A204.1 (cell line): ENCODE measurements around the gene UBE2N.
"Not testable (repeated sequence)": the region's sequence is repeated elsewhere in the genome, so short reads cannot be mapped to it uniquely, and the experiment has no call there.

ENCODE experiments used
- FAIRE-seq: peaks from 2 replicates; lab custom pipeline; 2012; peaks lifted over from hg19 to GRCh38; lab: Jason Lieb, UNC

The UBE2N gene

GRCh38 chr12:93442411-93443340 is 929 bp upstream of the UBE2N start:
- FAIRE-seq, result no peak

GRCh38 chr12:93441081-93441616 is 598 bp downstream of the UBE2N start:
- no peak for FAIRE-seq

GRCh38 chr12:93440043-93440835 is 1.5 kb downstream of the UBE2N start:
- FAIRE-seq, result no peak

GRCh38 chr12:93438266-93439050 is 3.3 kb downstream of the UBE2N start:
- no peak for FAIRE-seq

- no peak for FAIRE-seq
Observed at GRCh38 chr12:93434256-93434865, 7.4 kb downstream of the UBE2N start.

GRCh38 chr12:93432031-93432430 is 9.7 kb downstream of the UBE2N start:
- FAIRE-seq, result not testable (repeated sequence)

GRCh38 chr12:93430280-93430679 is 11.5 kb downstream of the UBE2N start:
- FAIRE-seq, result no peak

- FAIRE-seq, result no peak
Observed at GRCh38 chr12:93429852-93430251, 11.9 kb downstream of the UBE2N start.

GRCh38 chr12:93429448-93429847 is 12.3 kb downstream of the UBE2N start:
- FAIRE-seq, result no peak

GRCh38 chr12:93427779-93428564 is 13.8 kb downstream of the UBE2N start:
- no peak for FAIRE-seq

- FAIRE-seq, result no peak
Observed at GRCh38 chr12:93426412-93426805, 15.3 kb downstream of the UBE2N start.

GRCh38 chr12:93425736-93426411 is 15.9 kb downstream of the UBE2N start:
- no peak for FAIRE-seq

GRCh38 chr12:93422050-93422449 is 19.7 kb downstream of the UBE2N start:
- no peak for FAIRE-seq

GRCh38 chr12:93419388-93420034 is 22.2 kb downstream of the UBE2N start:
- peak; percentile 87 for FAIRE-seq

- FAIRE-seq, result no peak
Observed at GRCh38 chr12:93417967-93418480, 23.7 kb downstream of the UBE2N start.

GRCh38 chr12:93415723-93416464 is 25.9 kb downstream of the UBE2N start:
- FAIRE-seq, result no peak

- FAIRE-seq, result no peak
Observed at GRCh38 chr12:93413064-93413463, 28.7 kb downstream of the UBE2N start.

- not testable (repeated sequence) for FAIRE-seq
Observed at GRCh38 chr12:93412396-93412795, 29.4 kb downstream of the UBE2N start.

- not testable (repeated sequence) for FAIRE-seq
Observed at GRCh38 chr12:93411060-93411459, 30.7 kb downstream of the UBE2N start.
